ENCODE data around the gene NYNRIN.

Gene NYNRIN

DNA sequence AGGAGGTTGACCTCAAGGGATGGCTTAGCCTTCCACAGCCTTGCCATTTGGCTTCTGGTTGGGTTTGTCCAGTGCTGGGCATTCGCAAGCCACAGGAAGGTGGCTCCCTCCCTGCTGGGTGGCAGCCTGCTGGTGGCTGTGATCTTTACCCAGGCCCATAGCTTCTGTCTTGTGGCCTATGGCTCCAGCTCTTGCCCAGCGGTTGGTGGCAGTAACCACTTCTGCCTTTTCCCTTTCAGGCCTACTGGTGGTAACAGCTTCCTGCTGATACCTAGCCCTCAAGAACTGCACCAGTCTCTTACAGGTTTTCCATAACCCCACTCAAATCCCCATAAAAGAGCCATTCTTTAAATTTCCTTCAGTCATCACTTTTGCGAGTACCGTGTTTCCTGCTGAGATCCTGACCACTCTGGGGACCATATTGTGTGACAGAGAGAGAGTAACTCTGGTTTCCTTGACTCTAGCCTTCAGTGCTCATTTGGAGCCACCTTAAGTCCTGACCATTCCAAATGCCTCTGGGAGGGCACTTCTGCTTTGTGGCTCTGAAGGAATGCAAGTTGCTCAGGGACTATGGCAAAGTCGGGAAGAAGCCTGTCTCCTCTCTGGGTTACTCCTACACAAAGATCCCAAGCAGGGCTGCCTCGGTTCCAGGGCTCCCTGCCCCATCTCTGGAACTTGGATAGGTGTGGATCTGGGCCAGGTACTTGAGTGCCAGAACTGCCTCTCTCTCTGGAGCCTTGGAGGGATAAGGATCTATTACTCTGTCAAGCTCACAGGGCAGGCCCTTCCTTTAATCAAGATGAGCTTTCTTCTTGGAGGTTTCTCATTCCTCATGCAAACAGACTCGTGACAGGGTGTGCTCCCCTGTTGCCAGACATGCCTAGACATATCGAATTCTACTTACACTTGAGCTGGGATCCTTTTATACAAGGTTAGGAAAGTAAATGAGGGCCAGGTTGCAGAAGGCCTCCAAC, 2.9 kb upstream of the NYNRIN start:
- no peak for DNase-seq

DNA sequence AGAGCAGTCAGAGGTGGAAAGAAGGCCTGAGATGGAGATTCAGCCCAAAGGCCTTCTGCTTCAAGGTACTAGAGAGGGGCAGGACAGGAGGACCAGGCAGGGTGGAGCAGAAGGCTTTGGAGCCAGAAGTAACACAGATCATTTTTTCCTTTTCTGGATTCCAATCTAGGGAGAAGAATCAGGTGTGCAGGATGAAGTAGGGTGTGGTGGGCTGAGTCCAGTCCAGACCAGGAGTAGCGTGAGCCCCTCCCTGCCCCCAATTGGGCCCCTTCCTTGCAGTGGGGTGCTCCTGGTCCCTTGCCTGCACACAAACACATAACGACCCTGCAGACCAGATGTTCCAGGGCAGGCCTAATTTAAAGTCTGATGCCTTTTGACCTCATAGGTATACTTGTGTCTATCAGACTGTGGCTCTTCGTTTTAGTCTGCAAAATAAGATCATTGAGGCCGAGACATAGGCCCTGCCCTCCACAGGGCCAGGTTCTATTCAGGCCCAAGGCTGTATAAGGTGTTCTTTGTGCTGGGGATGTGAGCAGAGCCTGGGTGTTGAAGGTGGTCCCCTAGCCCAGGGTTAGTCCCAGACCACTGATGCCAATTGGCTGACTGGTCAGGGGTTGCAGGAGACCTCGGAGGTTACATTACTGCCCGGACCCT, 1.0 kb upstream of the NYNRIN start:
- DNase-seq, result no peak

DNA sequence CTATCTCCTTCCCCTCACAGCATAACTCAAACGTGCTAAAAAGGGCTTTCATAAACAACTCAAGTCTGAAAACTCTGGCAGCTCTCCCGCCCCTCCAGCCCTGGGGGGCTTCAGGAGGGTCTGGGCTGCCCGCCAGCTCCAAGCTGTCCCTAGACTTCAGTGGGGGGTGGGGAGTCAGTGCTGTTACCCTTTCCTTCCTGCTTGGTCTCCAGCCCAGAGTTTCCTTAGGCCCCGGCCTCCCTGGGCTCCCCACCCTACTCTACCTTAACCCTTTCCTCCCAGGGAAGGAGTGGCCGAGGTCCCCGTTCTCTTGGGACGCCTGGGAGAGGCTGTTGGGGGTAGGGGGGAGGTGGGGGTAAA, 530 bp upstream of the NYNRIN start:
- DNase-seq, result no peak

DNA sequence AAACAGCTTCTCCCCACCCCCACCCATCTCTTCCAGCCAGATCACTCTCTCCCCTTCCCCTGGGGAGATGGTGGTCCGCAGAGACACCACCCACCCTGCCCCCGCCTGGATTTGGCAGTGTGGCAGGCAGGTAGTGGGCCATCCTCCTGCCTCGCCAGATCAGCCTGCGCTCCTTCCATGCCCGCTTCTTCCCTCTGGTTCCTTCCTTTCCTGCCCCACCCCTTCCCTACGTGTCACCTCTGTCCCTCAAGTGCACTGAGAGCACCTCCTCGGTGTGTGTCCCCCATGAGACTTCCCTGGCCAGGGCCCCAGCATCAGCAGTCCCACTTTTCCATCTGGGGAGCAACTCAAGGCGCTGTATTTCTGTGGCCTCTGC, 632 bp downstream of the NYNRIN start:
- no peak for DNase-seq

DNA sequence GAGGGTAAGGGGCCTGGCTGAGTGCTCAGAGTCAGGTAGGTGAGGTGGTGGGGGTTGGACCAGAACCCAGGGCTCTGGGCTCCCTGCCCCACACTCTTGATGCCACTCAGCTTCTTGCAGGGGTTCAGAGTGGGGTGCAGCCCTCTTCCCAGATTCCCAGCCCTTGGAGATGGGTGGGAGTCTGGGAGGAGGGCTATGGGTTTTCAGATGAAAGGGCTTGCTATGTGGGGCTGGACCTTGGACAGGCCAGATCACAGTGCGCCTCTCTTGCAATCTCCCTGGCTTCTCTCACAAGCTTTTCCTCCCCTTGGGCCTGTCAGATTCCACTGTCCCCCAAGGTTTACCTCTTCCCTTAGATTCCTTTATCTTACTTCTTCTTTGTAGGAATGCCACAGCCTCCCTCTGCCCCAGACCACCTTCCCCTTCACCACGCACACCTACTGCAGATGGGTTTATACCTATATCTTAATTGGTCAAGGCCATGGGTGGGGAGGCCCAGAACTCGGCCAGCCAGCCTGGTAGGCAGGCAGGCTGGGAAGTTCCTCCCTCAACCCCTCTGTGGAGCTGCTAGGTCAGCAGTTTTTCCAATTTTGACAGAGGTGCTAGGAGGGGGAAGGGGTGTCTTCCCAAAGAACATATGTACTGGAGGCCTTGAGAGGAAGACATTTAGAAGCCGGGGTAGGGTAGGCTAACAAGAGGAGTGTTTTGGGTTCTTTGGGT, 1.4 kb downstream of the NYNRIN start:
- no peak for DNase-seq

DNA sequence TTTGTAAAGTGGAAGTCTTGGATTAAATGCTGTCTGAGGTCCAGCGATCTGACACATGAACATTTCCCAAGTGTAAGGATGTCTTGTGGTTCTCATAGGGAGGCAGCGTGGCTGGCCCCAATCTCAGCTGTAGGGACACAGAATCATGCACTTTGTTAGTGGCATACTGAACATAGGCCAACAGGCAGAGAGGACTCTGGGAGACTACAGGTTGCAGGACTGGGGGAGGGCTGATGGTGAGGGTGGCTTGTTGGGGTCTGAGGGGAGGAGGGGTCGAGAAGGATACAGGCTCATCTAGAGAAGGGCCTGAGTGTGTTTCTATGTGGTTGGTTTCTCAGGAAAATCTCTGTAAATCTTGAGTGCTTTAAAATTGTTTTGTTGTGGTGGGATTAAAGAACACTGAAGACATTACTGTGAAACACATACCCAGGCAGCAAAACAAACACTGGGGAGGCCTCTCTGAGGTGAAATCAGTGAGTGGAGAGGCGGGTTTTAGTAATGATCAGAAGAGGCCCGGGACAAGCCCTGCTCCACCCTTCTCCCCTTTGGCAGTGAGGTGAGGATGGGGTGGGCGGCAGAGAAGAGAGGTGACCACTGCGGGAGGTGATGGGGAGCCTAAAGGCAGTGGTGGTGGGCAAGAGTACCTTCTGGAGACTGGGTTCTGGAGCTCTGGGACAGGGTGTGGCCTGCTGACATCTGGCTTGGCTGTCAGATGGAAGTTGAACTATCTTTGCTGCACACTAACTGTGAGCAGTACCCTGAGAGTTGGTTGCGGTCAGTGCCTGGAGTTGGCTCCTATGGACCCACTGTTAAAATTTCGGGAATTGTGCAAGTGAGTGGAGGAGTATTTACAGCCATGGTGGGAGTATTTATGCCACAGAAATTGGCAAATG, 3.3 kb downstream of the NYNRIN start:
- DNase-seq, result no peak

DNA sequence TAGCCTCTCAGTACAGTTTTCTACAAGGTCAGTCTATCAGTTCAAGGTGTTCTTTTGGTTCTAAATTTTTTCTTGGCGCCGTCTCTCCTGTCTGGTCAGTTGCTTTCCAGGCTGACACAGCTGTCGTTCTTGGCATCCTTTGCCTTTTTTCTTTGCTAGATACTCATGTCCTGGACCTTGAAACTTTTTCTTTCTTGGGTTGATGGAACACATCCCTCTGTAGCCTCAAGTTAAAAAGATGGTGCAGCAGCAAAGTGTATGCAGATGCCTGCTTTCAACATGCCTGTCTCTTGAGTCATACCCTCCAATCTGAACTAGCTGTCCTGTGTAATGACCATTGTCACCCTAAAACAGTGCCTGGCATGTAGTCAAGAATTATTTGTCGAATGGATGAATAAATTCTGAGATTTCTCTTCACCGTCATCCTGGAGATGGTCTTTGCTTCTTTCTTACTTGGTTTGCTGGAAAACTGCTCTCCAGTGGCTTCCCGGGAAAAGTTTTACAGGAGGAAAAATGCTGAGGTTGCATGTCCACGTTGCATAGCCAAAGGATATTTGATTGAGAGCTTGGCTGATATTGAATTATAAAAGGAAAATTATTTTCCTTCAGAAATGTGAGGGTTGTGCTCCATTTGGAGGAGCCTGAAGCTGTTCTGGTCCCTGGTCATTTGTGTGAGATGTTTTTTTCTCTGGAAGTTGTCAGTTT, 4.6 kb downstream of the NYNRIN start:
- no peak for DNase-seq

DNA sequence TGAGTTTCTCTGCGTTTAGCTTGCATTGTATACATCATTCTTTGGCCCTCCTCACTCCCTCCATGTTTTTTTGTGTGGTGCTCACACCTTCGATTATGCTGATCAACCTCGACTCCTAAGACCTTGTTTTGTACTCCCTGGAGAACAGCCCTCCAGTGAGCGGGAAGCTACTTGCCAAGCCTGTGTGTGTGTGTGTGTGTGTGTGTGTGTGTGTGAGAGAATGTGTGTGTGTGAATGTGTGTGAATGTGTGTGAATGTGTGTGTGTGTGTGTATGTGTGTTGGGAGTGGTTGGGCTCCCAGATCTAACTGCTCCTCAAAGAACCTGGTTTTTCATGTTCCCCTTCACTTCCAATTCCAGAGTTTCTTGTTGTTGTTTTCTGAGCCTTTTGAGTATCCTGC, 6.0 kb downstream of the NYNRIN start:
- DNase-seq, result no peak

DNA sequence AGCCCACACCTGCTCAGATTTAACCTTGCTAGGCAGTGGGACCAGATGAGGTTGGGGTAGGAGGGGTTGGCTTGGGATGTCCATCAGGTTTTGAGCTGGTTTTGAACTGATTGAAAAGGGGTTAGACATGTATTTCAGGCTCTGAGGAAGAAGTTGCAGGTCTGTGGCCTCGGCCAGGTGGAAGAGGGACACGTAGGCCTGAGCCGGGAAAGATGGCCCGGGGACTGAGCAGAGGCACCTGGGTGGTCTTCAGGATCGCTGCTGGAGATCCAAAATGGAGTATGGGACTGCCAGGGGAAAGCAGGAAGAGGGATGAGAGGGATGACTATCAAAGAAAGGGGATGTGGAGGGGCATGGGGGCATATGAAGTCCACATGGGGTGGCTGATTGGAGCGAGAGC, 7.6 kb downstream of the NYNRIN start:
- DNase-seq, result no peak

DNA sequence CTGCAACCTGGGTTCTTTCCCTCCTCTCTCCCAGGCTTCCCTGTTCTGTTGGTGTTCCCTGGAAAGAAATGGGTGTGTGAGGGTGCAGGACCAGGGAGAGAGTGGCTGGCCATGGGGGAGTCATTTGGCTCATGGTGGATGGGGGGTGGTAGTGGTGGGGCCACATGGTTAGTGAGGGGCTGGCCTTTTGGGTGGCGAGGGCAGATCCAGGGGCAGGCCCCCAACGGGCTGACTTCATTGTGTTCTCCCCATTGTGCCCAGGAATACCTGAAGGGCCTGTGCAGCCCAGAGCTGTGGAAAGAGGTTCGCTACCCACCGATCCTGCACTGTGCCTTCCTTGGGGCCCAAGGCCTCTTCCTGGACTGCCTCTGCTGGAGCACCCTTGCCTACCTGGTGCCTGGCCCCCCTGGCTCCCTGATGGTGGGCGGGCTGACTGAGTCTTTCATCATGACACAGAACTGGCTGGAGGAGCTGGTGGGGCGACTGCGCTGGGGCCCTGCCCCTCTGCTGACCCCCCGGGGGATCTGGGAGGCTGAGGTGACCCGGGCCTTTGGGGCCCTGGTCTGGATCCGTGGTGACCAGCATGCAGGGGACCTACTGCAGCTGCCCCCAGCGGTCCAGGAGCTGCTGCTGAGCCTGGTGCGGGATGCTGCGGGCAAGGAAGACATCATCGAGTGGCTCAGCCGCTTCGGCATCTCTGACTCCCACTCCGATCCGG, 9.0 kb downstream of the NYNRIN start:
- DNase-seq, result no peak

DNA sequence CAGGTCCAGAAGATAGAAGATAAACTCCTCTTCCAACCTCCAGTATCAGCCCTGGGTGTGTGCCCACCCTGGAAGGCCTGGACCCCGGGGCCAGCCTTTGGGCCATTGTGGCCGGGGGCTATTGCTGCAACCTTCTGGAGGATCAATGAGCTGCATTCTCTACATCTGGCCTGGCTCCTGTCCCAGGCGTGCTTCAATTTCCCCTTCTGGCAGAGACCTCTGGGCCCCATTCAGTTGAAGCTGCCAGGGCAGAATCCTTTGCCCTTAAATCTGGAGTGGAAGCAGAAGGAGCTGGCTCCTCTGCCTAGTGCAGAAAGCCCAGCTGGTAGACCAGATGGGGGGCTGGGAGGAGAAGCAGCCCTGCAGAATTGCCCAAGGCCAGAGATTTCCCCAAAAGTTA, 10.0 kb downstream of the NYNRIN start:
- no peak for DNase-seq

DNA sequence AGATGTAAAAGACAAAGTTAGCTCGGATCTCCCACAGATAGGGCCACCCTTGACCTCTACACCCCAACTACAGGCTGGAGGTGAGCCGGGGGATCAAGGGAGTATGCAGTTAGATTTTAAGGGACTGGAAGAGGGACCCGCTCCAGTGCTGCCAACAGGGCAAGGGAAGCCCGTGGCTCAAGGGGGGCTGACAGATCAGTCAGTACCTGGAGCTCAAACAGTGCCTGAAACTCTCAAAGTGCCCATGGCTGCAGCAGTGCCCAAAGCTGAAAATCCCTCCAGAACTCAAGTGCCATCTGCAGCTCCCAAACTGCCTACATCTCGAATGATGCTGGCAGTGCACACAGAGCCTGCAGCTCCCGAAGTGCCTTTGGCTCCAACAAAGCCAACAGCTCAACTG, 10.4 kb downstream of the NYNRIN start:
- DNase-seq, result no peak

DNA sequence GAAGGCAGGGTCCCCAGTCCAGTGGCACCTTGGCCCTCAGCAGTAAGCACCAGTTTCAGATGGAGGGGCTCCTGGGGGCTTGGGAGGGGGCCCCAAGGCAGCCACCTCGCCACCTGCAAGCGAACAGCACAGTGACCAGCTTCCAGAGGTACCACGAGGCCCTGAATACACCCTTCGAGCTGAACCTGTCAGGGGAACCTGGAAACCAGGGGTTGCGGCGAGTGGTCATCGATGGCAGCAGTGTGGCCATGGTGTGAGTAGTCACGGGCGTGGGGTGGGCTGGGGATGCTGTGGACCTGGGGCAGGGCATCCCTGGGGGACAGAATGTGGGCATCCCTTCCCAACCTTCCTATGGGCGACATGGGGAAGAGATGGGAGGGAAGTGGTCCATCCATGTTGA, 11.2 kb downstream of the NYNRIN start:
- no peak for DNase-seq

DNA sequence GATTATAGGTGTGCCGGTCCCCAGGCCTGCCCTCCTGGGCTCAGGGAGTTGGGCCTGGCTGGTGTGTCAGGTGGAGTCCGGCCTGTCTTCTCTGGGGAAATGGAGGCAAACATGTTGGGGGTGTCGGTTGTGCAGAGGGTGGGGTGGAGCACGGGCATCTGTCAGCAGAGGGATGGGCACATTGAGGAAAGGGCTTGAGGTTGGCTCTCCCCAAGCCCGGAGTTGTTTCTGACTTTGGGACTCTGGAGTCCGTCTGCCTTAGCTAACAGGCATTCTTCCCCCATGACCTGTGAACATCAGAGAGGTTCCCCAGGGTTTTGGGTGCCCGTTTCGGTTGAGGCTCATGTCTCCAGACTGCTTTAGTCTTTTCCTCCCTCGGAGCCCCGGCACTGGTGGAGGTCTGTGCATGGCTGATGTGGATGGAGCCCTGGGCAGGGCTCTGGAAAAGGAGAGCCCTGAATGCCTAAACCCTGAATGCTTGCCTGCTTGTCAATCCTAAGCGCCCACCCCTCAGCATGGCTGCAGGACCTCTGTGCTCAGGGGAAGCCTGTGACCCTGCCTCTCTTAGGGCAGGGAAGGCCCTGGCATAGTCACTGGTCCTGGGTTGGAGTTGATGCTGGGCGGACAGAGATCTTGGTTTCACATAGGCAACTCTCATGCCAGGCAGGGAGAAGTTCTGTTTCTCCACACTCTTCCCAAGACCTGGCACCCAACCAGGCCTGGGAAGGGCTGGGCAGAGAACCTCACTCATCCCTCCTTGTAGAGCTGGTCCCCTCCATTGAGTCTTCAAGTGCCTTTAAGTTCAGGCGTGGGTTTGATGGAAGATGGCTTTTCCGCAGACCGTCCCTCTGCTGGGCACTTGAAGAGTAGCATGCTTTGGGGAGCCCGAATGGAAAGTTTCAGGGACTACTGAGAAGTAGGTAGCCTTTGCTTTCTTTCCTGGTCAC, 12.9 kb downstream of the NYNRIN start:
- no peak for DNase-seq

DNA sequence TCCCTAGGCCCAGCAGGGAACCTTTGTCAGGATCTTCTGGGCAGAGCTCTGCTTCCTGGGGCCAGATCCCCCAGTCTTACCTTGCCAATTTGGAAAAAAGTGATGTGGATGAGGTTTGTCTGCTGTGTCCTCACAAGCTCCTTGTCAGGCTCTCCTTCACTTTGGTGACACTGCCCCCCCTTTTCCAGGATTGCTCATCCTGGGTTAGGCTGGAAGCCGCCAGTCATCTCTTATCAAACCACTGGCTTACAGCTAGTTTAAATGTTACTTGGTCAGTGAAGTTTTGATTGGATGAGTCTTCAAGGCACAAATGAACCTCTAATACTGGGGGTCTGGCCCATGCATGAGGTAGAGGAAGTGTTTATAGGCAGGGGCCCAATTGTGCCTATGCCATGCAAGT, 15.3 kb downstream of the NYNRIN start:
- no peak for DNase-seq

DNA sequence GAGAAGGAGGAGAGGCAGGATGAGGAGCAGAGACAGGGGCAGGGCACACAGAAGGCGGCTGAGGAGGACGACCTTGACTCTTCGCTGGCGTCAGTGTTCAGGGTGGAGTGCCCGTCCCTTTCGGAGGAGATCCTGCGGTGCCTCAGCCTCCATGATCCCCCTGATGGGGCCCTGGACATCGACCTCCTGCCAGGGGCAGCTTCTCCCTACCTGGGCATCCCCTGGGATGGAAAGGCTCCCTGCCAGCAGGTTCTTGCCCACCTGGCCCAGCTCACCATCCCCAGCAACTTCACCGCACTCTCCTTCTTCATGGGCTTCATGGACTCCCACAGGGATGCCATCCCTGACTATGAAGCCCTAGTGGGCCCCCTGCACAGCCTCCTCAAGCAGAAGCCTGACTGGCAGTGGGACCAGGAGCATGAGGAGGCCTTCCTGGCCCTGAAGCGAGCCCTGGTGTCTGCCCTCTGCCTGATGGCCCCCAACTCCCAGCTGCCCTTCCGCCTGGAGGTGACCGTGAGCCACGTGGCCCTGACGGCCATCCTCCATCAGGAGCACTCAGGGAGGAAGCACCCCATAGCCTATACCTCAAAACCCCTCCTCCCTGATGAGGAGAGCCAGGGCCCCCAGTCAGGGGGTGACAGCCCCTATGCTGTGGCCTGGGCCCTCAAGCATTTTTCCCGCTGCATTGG, 16.1 kb downstream of the NYNRIN start:
- DNase-seq, result no peak

DNA sequence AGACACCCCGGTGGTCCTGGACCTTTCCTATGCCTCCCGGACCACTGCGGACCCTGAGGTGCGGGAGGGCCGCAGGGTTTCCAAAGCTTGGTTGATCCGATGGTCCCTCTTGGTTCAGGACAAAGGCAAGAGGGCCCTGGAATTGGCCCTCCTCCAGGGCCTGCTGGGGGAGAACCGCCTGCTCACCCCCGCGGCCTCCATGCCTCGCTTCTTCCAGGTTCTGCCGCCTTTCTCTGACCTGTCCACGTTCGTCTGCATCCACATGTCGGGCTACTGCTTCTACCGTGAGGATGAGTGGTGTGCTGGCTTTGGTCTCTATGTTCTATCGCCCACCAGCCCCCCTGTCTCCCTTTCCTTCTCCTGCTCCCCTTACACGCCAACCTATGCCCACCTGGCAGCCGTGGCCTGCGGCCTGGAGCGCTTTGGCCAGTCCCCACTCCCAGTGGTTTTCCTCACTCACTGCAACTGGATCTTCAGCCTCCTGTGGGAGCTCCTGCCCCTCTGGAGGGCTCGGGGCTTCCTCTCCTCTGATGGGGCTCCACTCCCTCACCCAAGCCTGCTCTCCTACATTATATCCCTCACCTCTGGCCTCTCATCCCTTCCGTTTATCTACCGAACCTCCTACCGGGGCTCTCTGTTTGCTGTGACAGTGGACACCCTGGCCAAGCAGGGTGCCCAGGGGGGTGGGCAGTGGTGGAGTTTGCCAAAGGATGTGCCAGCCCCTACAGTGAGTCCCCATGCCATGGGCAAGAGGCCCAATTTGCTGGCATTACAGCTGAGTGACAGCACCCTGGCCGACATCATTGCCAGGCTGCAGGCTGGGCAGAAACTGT, 16.8 kb downstream of the NYNRIN start:
- DNase-seq, result no peak

DNA sequence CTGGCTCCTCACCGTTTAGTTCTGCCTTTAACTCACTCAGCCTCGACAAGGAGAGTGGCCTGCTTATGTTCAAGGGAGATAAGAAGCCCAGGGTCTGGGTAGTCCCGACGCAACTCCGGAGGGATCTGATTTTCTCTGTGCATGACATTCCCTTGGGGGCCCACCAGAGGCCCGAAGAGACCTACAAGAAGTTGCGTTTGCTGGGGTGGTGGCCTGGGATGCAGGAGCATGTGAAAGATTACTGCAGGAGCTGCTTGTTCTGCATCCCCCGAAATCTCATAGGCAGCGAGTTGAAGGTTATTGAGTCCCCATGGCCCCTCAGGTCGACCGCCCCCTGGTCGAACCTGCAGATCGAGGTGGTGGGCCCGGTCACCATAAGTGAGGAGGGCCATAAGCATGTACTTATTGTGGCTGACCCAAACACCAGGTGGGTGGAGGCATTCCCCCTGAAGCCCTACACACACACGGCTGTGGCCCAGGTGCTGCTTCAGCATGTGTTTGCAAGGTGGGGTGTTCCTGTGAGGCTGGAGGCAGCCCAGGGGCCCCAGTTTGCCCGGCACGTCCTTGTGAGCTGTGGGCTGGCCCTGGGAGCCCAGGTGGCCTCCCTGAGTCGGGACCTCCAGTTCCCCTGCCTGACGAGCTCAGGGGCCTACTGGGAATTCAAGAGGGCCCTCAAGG, 17.6 kb downstream of the NYNRIN start:
- DNase-seq, result no peak

Measured in activated CD4-positive, alpha-beta T cell treated with anti-CD3 and anti-CD28 coated beads, Interleukin-2, amount 50 U/mL, for 1 hour (primary cell).